B cell (primary cell): Measurements from ENCODE around the gene SERPINA4. TPM values are rescaled to one million over a fixed set of nuclear protein-coding genes. Genes with fewer than 3 reads are reported as not detected.

Source experiments
- ATAC-seq: fragments of 200-7000 bp; cut with Tn5 transposase; one replicate; pipeline ENCODE4 v1.10.0; 2021; ENCODE audit warnings: low read depth, mild to moderate bottlenecking, moderate number of reproducible peaks, moderate library complexity
- CTCF ChIA-PET: fragments of 350-600 bp; sonication (Branson Sonifier 250); formaldehyde crosslinking; loops from one replicate; lab custom pipeline; 2021; ENCODE audit warnings: antibody characterized with exemption, inconsistent platforms; lab: Charles Lee
- POLR2A ChIA-PET: fragments of 350-600 bp; sonication (Branson Sonifier 250); formaldehyde crosslinking; loops from one replicate; lab custom pipeline; 2021; ENCODE audit warnings: antibody characterized with exemption; lab: Charles Lee
- DNase-seq: peaks from one replicate; pipeline ENCODE4 v3.0.0; 2013
- H2AFZ ChIP-seq: 2 replicates; pipeline ENCODE4 v1.6.1; 2012; ENCODE audit warnings: mild to moderate bottlenecking, low read depth, low read length; ENCODE audit not compliant: insufficient read depth, poor library complexity, severe bottlenecking
- H3K27ac ChIP-seq, 2 donors: 1 replicate in 1 of 2; 2 replicates in 1 of 2; pipeline ENCODE4 v1.5.1; 2012 to 2013; ENCODE audit warnings: low read length in 2 of 2, mild to moderate bottlenecking in 2 of 2, moderate library complexity in 1 of 2
- H3K27me3 ChIP-seq, 4 experiments: fragments of 200-600 bp in 1 of 4; sonication (generic) in 1 of 4; replicated peaks in 1 of 4; 1 replicate in 2 of 4; 2 replicates in 2 of 4; pipeline versions ENCODE4 v1.6.1 to v1.7.0; 2013 to 2016; ENCODE audit warnings: low read length in 3 of 4, mild to moderate bottlenecking in 2 of 4, mixed read lengths in 1 of 4, moderate library complexity in 1 of 4; ENCODE audit not compliant: insufficient read depth in 4 of 4, control insufficient read depth in 3 of 4; ENCODE audit errors: control extremely low read depth in 1 of 4
- H3K36me3 ChIP-seq, 2 experiments: replicated peaks in 1 of 2; 1 replicate in 1 of 2; 2 replicates in 1 of 2; pipeline versions ENCODE4 v1.6.1 to v1.7.1; 2013; ENCODE audit warnings: low read length in 1 of 2; ENCODE audit not compliant: insufficient read depth in 2 of 2, control insufficient read depth in 1 of 2; ENCODE audit errors: control extremely low read depth in 1 of 2, extremely low read depth in 1 of 2
- H3K4me1 ChIP-seq, 2 donors: fragments of 200-600 bp in 1 of 2; sonication (generic) in 1 of 2; 1 replicate in 1 of 2; 2 replicates in 1 of 2; pipeline versions ENCODE4 v1.5.1 to v1.6.1; 2013 to 2017; ENCODE audit warnings: low read length in 2 of 2; ENCODE audit not compliant: control insufficient read depth in 2 of 2, insufficient read depth in 2 of 2
- H3K4me2 ChIP-seq: replicated peaks from 2 replicates; pipeline ENCODE3; 2012; ENCODE audit warnings: mild to moderate bottlenecking, low read depth, low read length; ENCODE audit not compliant: poor library complexity, severe bottlenecking
- H3K4me3 ChIP-seq, 5 experiments: fragments of 200-600 bp in 1 of 5; sonication (generic) in 1 of 5; 1 replicate in 3 of 5; 2 replicates in 2 of 5; pipeline versions ENCODE4 v1.5.1 to v1.7.0; 2011 to 2016; ENCODE audit warnings: low read length in 4 of 5, mild to moderate bottlenecking in 4 of 5, low read depth in 2 of 5, control low read depth in 1 of 5, moderate library complexity in 1 of 5; ENCODE audit not compliant: insufficient read depth in 1 of 5; ENCODE audit errors: control extremely low read depth in 1 of 5, extremely low read depth in 1 of 5
- H3K79me2 ChIP-seq: fragments of 200-600 bp; sonication (generic); one replicate; pipeline ENCODE4 v1.6.0; 2016; ENCODE audit warnings: low read length; ENCODE audit not compliant: control insufficient read depth, insufficient read depth
- H3K9ac ChIP-seq: fragments of 200-600 bp; sonication (generic); 2 replicates; pipeline ENCODE4 v1.6.1; 2017; ENCODE audit warnings: mild to moderate bottlenecking, low read length, moderate library complexity
- H3K9me3 ChIP-seq, 3 donors: one replicate each; pipeline versions ENCODE4 v1.6.1 to v1.7.1; 2013; ENCODE audit warnings: low read length in 2 of 3; ENCODE audit not compliant: control insufficient read depth in 2 of 3, insufficient read depth in 1 of 3; ENCODE audit errors: control extremely low read depth in 1 of 3
- H4K20me1 ChIP-seq: 2 replicates; pipeline ENCODE4 v1.6.0; 2012; ENCODE audit warnings: mild to moderate bottlenecking, low read length; ENCODE audit not compliant: insufficient read depth, control insufficient read depth, poor library complexity, severe bottlenecking
- H3K27ac Mint-ChIP-seq: one replicate; pipeline ENCODE4 v1.8.0; 2021; ENCODE audit warnings: mixed read lengths
- H3K27me3 Mint-ChIP-seq: one replicate; pipeline ENCODE4 v1.8.0; 2021; ENCODE audit warnings: mixed read lengths
- H3K4me1 Mint-ChIP-seq: one replicate; pipeline ENCODE4 v1.8.0; 2021; ENCODE audit warnings: mixed read lengths
- H3K4me3 Mint-ChIP-seq: one replicate; pipeline ENCODE4 v1.8.0; 2021; ENCODE audit warnings: mixed read lengths
- H3K9me3 Mint-ChIP-seq: one replicate; pipeline ENCODE4 v1.8.0; 2022; ENCODE audit warnings: mixed read lengths; ENCODE audit not compliant: insufficient read depth
- CTCF ChIP-seq: fragments of 200-600 bp; IDR thresholded peaks from one replicate; pipeline ENCODE4 v1.8.0; 2022; ENCODE audit warnings: antibody characterized with exemption, mild to moderate bottlenecking
- EZH2 ChIP-seq: IDR thresholded peaks from 2 replicates; pipeline ENCODE4 v1.6.1; 2012; ENCODE audit warnings: borderline replicate concordance, low read depth, mild to moderate bottlenecking, moderate library complexity, low read length; ENCODE audit not compliant: insufficient read depth, poor library complexity, severe bottlenecking
- WGBS: methylation state at CpG from one replicate; pipeline ENCODE4 v1.1.5; 2013; ENCODE audit warnings: missing lambda C conversion rate; ENCODE audit not compliant: insufficient coverage; 5-methylcytosine and 5-hydroxymethylcytosine counted together
- intact Hi-C: fragments of 100-400 bp; cut with micrococcal nuclease; formaldehyde crosslinking; loops from one replicate; pipeline ENCODE4 v1.10.0; 2022
- polyA plus RNA-seq: library from polyadenylated mRNA; depleted of rRNA; stranded (reverse); fragments of >200 nt; gene quantifications from 2 replicates; pipeline ENCODE4 v1.2.3, GENCODE V29; 2012
- total RNA-seq, 2 donors: library from RNA; stranded (reverse); fragments of 120-200 nt in 1 of 2; gene quantifications; 1 replicate in 1 of 2; 2 replicates in 1 of 2; pipeline versions ENCODE4 v1.2.3 to v1.2.4, GENCODE V29; 2013 to 2022

The SERPINA4 gene
- total and polyA plus RNA-seq, 2 donors (not counting 1 experiment from before 2014, with no cell fraction given) = not detected

- no peak for DNase-seq
- no peak for ATAC-seq
- Histone ChIP-seq H3K9me3 (peaks cover 0 to 4% (median 0%) of the 10 kb centered on the region in 3 donors), H3K27me3 (no peaks in the 10 kb centered on the region), H3K4me2 (no peak overlapping the region), H3K79me2 (no peaks in the 10 kb centered on the region), H3K9ac (no peak overlapping the region), H3K4me1 (no peaks in the 10 kb centered on the region), H3K27ac (no peak overlapping the region), H4K20me1 (no peaks in the 10 kb centered on the region), H3K4me3 (no peak overlapping the region), H3K36me3 (no peaks in the 10 kb centered on the region), H2AFZ (no peak overlapping the region)
- no peak overlapping the region for H3K27ac Mint-ChIP-seq
- H3K4me3 Mint-ChIP-seq = no peak overlapping the region
- H3K4me1 Mint-ChIP-seq = no peaks in the 10 kb centered on the region
- ChIA-PET CTCF (no interaction called here), POLR2A (no interaction called here)
- TF ChIP-seq EZH2 (no peak), CTCF (no peak)
- intact Hi-C loops = no loop called here
- H3K27me3 Mint-ChIP-seq = no peaks in the 10 kb centered on the region
- H3K9me3 Mint-ChIP-seq = peaks cover 3% of the 10 kb centered on the region
- WGBS = 83% methylated on average over 3 of the region's 4 CpGs
Measured at GRCh38 chr14:94586635-94587034, 25.4 kb downstream of the SERPINA4 start.

GRCh38 chr14:94588311-94588710 is 27.1 kb downstream of the SERPINA4 start:
- Histone ChIP-seq H2AFZ (no peak overlapping the region), H3K36me3 (no peaks in the 10 kb centered on the region), H3K9ac (no peak overlapping the region), H4K20me1 (no peaks in the 10 kb centered on the region), H3K4me3 (no peak overlapping the region), H3K79me2 (no peaks in the 10 kb centered on the region), H3K27me3 (no peaks in the 10 kb centered on the region), H3K27ac (no peak overlapping the region), H3K9me3 (peaks cover 0 to 6% (median 0%) of the 10 kb centered on the region in 3 donors), H3K4me2 (no peak overlapping the region), H3K4me1 (no peaks in the 10 kb centered on the region)
- TF ChIP-seq EZH2 (no peak), CTCF (no peak)
- no peaks in the 10 kb centered on the region for H3K4me1 Mint-ChIP-seq
- intact Hi-C loops = no loop called here
- no peaks in the 10 kb centered on the region for H3K27me3 Mint-ChIP-seq
- ATAC-seq (no peak), DNase-seq (no peak)
- H3K9me3 Mint-ChIP-seq = peaks cover 3% of the 10 kb centered on the region
- no peak overlapping the region for H3K27ac Mint-ChIP-seq
- CTCF ChIA-PET = no interaction called here
- POLR2A ChIA-PET = no interaction called here
- no peak overlapping the region for H3K4me3 Mint-ChIP-seq
- WGBS = 100% methylated on average over 1 of the region's 4 CpGs
